Stimulated activated CD8-positive, alpha-beta memory T cell treated with anti-CD3 and anti-CD28 coated beads, Interleukin-2, amount 100 ng/mL, for 48 hours (primary cell): ENCODE measurements around the gene EIF4E1B.

Experiments
- DNase-seq, 2 donors: peaks; one replicate each; pipeline ENCODE4 v3.0.0-alpha.2; 2020; ENCODE audit warnings: low read depth in 2 of 2

The EIF4E1B gene

GRCh38 chr5:176606032-176606431 is 24.4 kb upstream of the EIF4E1B start:
- DNase-seq = no peak

GRCh38 chr5:176606875-176607274 is 23.6 kb upstream of the EIF4E1B start:
- DNase-seq = no peak

GRCh38 chr5:176608142-176608705 is 22.3 kb upstream of the EIF4E1B start:
- no peak for DNase-seq

- DNase-seq = no peak
Measured at GRCh38 chr5:176608937-176609723, 21.3 kb upstream of the EIF4E1B start.

GRCh38 chr5:176609724-176610434 is 20.6 kb upstream of the EIF4E1B start, which contains the start of gene GPRIN1:
GPRIN1 (minus strand) TSS chr5:176610156; CDS start chr5:176599834, 10,322 bp downstream.
- peak; percentile 43 to 65 for DNase-seq

GRCh38 chr5:176610435-176610773 is 20.1 kb upstream of the EIF4E1B start:
- DNase-seq = no peak

GRCh38 chr5:176611435-176611834 is 19.0 kb upstream of the EIF4E1B start:
- peak in 1 of 2 donors; percentile 49 for DNase-seq

GRCh38 chr5:176612008-176612407 is 18.5 kb upstream of the EIF4E1B start:
- no peak for DNase-seq

- no peak for DNase-seq
Measured at GRCh38 chr5:176612855-176613254, 17.6 kb upstream of the EIF4E1B start.

- no peak for DNase-seq
Measured at GRCh38 chr5:176614805-176615478, 15.5 kb upstream of the EIF4E1B start.

GRCh38 chr5:176616511-176616910 is 14.0 kb upstream of the EIF4E1B start:
- DNase-seq = no peak

GRCh38 chr5:176618783-176619182 is 11.7 kb upstream of the EIF4E1B start:
- DNase-seq = no peak

- peak; percentile 80 to 85 for DNase-seq
Measured at GRCh38 chr5:176619203-176619568, 11.3 kb upstream of the EIF4E1B start.

GRCh38 chr5:176619569-176620332 is 10.7 kb upstream of the EIF4E1B start:
- no peak for DNase-seq

GRCh38 chr5:176620333-176620981 is 10.0 kb upstream of the EIF4E1B start:
- no peak for DNase-seq

- no peak for DNase-seq
Measured at GRCh38 chr5:176621661-176622079, 8.8 kb upstream of the EIF4E1B start.

- DNase-seq = no peak
Measured at GRCh38 chr5:176624142-176624541, 6.3 kb upstream of the EIF4E1B start.

GRCh38 chr5:176624938-176625337 is 5.5 kb upstream of the EIF4E1B start:
- no peak for DNase-seq

GRCh38 chr5:176625512-176625911 is 5.0 kb upstream of the EIF4E1B start:
- DNase-seq = no peak

- DNase-seq = no peak
Measured at GRCh38 chr5:176625966-176626875, 4.3 kb upstream of the EIF4E1B start.
